ENCODE data around the gene LHFPL2.

LHFPL2 gene

GRCh38 chr5:78632467-78632866 is 16.1 kb downstream of the LHFPL2 start:
- Histone ChIP-seq H3K4me1 (ENCODE audit: control insufficient read depth, insufficient read depth, low read length) (peaks cover 4% of the 10 kb centered on the region), H3K27ac (ENCODE audit: insufficient read depth, low read depth, low read length, poor library complexity, severe bottlenecking) (no peak overlapping the region), H3K36me3 (ENCODE audit: control insufficient read depth, insufficient read depth, low read length) (no peaks in the 10 kb centered on the region), H3K27me3 (ENCODE audit: control insufficient read depth, insufficient read depth, low read length, poor library complexity, severe bottlenecking) (no peaks in the 10 kb centered on the region), H3K4me3 (ENCODE audit: insufficient read depth, low read depth, low read length) (no peak overlapping the region), H3K9me3 (ENCODE audit: control insufficient read depth, low read length) (no peaks in the 10 kb centered on the region)
- 99% methylated on average over 2 of the region's 2 CpGs for WGBS, 2 experiments

- Histone ChIP-seq H3K9me3 (ENCODE audit: control insufficient read depth, low read length) (no peaks in the 10 kb centered on the region), H3K27me3 (ENCODE audit: control insufficient read depth, insufficient read depth, low read length, poor library complexity, severe bottlenecking) (no peaks in the 10 kb centered on the region), H3K4me3 (ENCODE audit: insufficient read depth, low read depth, low read length) (no peak overlapping the region), H3K36me3 (ENCODE audit: control insufficient read depth, insufficient read depth, low read length) (no peaks in the 10 kb centered on the region), H3K27ac (ENCODE audit: insufficient read depth, low read depth, low read length, poor library complexity, severe bottlenecking) (no peak overlapping the region), H3K4me1 (ENCODE audit: control insufficient read depth, insufficient read depth, low read length) (peaks cover 8% of the 10 kb centered on the region)
- WGBS, 2 experiments = 94% methylated on average over 2 of the region's 2 CpGs
Observed at GRCh38 chr5:78631931-78632330, 16.6 kb downstream of the LHFPL2 start.

GRCh38 chr5:78630047-78630446 is 18.5 kb downstream of the LHFPL2 start:
- Histone ChIP-seq H3K4me1 (ENCODE audit: control insufficient read depth, insufficient read depth, low read length) (peaks cover 13% of the 10 kb centered on the region), H3K36me3 (ENCODE audit: control insufficient read depth, insufficient read depth, low read length) (no peaks in the 10 kb centered on the region), H3K27me3 (ENCODE audit: control insufficient read depth, insufficient read depth, low read length, poor library complexity, severe bottlenecking) (no peaks in the 10 kb centered on the region)

GRCh38 chr5:78629624-78630023 is 18.9 kb downstream of the LHFPL2 start:
- 95 to 96% methylated on average over 3 of the region's 3 CpGs for WGBS, 2 experiments
- no peak overlapping the region for H3K4me3 ChIP-seq (ENCODE audit: insufficient read depth, low read depth, low read length)
- H3K27me3 ChIP-seq (ENCODE audit: control insufficient read depth, insufficient read depth, low read length, poor library complexity, severe bottlenecking) = no peaks in the 10 kb centered on the region
- peaks cover 14% of the 10 kb centered on the region for H3K4me1 ChIP-seq (ENCODE audit: control insufficient read depth, insufficient read depth, low read length)
- no peak overlapping the region for H3K27ac ChIP-seq (ENCODE audit: insufficient read depth, low read depth, low read length, poor library complexity, severe bottlenecking)
- no peaks in the 10 kb centered on the region for H3K9me3 ChIP-seq (ENCODE audit: control insufficient read depth, low read length)
- H3K36me3 ChIP-seq (ENCODE audit: control insufficient read depth, insufficient read depth, low read length) = no peaks in the 10 kb centered on the region

More at GRCh38 chr5:78630047-78630446, 18.5 kb downstream of the LHFPL2 start:
- Histone ChIP-seq H3K9me3 (ENCODE audit: control insufficient read depth, low read length) (no peaks in the 10 kb centered on the region), H3K4me3 (ENCODE audit: insufficient read depth, low read depth, low read length) (no peak overlapping the region), H3K27ac (ENCODE audit: insufficient read depth, low read depth, low read length, poor library complexity, severe bottlenecking) (no peak overlapping the region)
- 91% methylated on average over 6 of the region's 6 CpGs for WGBS, 2 experiments

GRCh38 chr5:78628270-78628992 is 20.1 kb downstream of the LHFPL2 start:
- 74 to 76% methylated on average over 5 of the region's 5 CpGs for WGBS, 2 experiments
- Histone ChIP-seq H3K4me1 (ENCODE audit: control insufficient read depth, insufficient read depth, low read length) (peaks cover 26% of the 10 kb centered on the region), H3K27ac (ENCODE audit: insufficient read depth, low read depth, low read length, poor library complexity, severe bottlenecking) (no peak overlapping the region)

GRCh38 chr5:78627766-78628165 is 20.8 kb downstream of the LHFPL2 start:
- Histone ChIP-seq H3K4me1 (ENCODE audit: control insufficient read depth, insufficient read depth, low read length) (peaks cover 29% of the 10 kb centered on the region), H3K9me3 (ENCODE audit: control insufficient read depth, low read length) (no peaks in the 10 kb centered on the region), H3K27me3 (ENCODE audit: control insufficient read depth, insufficient read depth, low read length, poor library complexity, severe bottlenecking) (no peaks in the 10 kb centered on the region), H3K4me3 (ENCODE audit: insufficient read depth, low read depth, low read length) (no peak overlapping the region), H3K27ac (ENCODE audit: insufficient read depth, low read depth, low read length, poor library complexity, severe bottlenecking) (no peak overlapping the region), H3K36me3 (ENCODE audit: control insufficient read depth, insufficient read depth, low read length) (no peaks in the 10 kb centered on the region)
- 89 to 91% methylated on average over 6 of the region's 6 CpGs for WGBS, 2 experiments

More at GRCh38 chr5:78628270-78628992, 20.1 kb downstream of the LHFPL2 start:
- Histone ChIP-seq H3K4me3 (ENCODE audit: insufficient read depth, low read depth, low read length) (no peak overlapping the region), H3K27me3 (ENCODE audit: control insufficient read depth, insufficient read depth, low read length, poor library complexity, severe bottlenecking) (no peaks in the 10 kb centered on the region), H3K9me3 (ENCODE audit: control insufficient read depth, low read length) (no peaks in the 10 kb centered on the region), H3K36me3 (ENCODE audit: control insufficient read depth, insufficient read depth, low read length) (no peaks in the 10 kb centered on the region)

GRCh38 chr5:78627175-78627574 is 21.4 kb downstream of the LHFPL2 start:
- WGBS, 2 experiments = 82 to 90% methylated on average over 3 of the region's 3 CpGs
- Histone ChIP-seq H3K27me3 (ENCODE audit: control insufficient read depth, insufficient read depth, low read length, poor library complexity, severe bottlenecking) (no peaks in the 10 kb centered on the region), H3K27ac (ENCODE audit: insufficient read depth, low read depth, low read length, poor library complexity, severe bottlenecking) (no peak overlapping the region), H3K4me3 (ENCODE audit: insufficient read depth, low read depth, low read length) (no peak overlapping the region), H3K36me3 (ENCODE audit: control insufficient read depth, insufficient read depth, low read length) (no peaks in the 10 kb centered on the region), H3K9me3 (ENCODE audit: control insufficient read depth, low read length) (no peaks in the 10 kb centered on the region), H3K4me1 (ENCODE audit: control insufficient read depth, insufficient read depth, low read length) (peaks cover 29% of the 10 kb centered on the region)

- Histone ChIP-seq H3K4me1 (ENCODE audit: control insufficient read depth, insufficient read depth, low read length) (peaks cover 29% of the 10 kb centered on the region), H3K27me3 (ENCODE audit: control insufficient read depth, insufficient read depth, low read length, poor library complexity, severe bottlenecking) (no peaks in the 10 kb centered on the region), H3K27ac (ENCODE audit: insufficient read depth, low read depth, low read length, poor library complexity, severe bottlenecking) (no peak overlapping the region), H3K36me3 (ENCODE audit: control insufficient read depth, insufficient read depth, low read length) (no peaks in the 10 kb centered on the region), H3K4me3 (ENCODE audit: insufficient read depth, low read depth, low read length) (no peak overlapping the region), H3K9me3 (ENCODE audit: control insufficient read depth, low read length) (no peaks in the 10 kb centered on the region)
- 94 to 96% methylated on average over 10 of the region's 10 CpGs for WGBS, 2 experiments
Observed at GRCh38 chr5:78626009-78626571, 22.5 kb downstream of the LHFPL2 start.

- Histone ChIP-seq H3K27me3 (ENCODE audit: control insufficient read depth, insufficient read depth, low read length, poor library complexity, severe bottlenecking) (no peaks in the 10 kb centered on the region), H3K27ac (ENCODE audit: insufficient read depth, low read depth, low read length, poor library complexity, severe bottlenecking) (no peak overlapping the region), H3K4me1 (ENCODE audit: control insufficient read depth, insufficient read depth, low read length) (peaks cover 29% of the 10 kb centered on the region), H3K36me3 (ENCODE audit: control insufficient read depth, insufficient read depth, low read length) (peaks cover 6% of the 10 kb centered on the region), H3K4me3 (ENCODE audit: insufficient read depth, low read depth, low read length) (no peak overlapping the region), H3K9me3 (ENCODE audit: control insufficient read depth, low read length) (peaks cover 4% of the 10 kb centered on the region)
- 87 to 89% methylated on average over 4 of the region's 4 CpGs for WGBS, 2 experiments
Observed at GRCh38 chr5:78624992-78625391, 23.6 kb downstream of the LHFPL2 start.

- H3K27ac ChIP-seq (ENCODE audit: insufficient read depth, low read depth, low read length, poor library complexity, severe bottlenecking) = no peak overlapping the region
- no peak overlapping the region for H3K4me3 ChIP-seq (ENCODE audit: insufficient read depth, low read depth, low read length)
Observed at GRCh38 chr5:78624011-78624541, 24.5 kb downstream of the LHFPL2 start.

More at GRCh38 chr5:78624011-78624541, 24.5 kb downstream of the LHFPL2 start:
- 2 to 7% methylated on average over 2 of the region's 2 CpGs for WGBS, 2 experiments
- peaks cover 6% of the 10 kb centered on the region for H3K36me3 ChIP-seq (ENCODE audit: control insufficient read depth, insufficient read depth, low read length)
- peaks cover 29% of the 10 kb centered on the region for H3K4me1 ChIP-seq (ENCODE audit: control insufficient read depth, insufficient read depth, low read length)
- H3K9me3 ChIP-seq (ENCODE audit: control insufficient read depth, low read length) = peaks cover 4% of the 10 kb centered on the region
- H3K27me3 ChIP-seq (ENCODE audit: control insufficient read depth, insufficient read depth, low read length, poor library complexity, severe bottlenecking) = no peaks in the 10 kb centered on the region
